Astrocyte (in vitro differentiated cells and primary cell): Measurements from ENCODE around the gene TMEM100. TPM values are rescaled to one million over a fixed set of nuclear protein-coding genes. Genes with fewer than 3 reads are reported as not detected.

Source experiments
- DNase-seq: peaks from one replicate; pipeline ENCODE4 v3.0.0-alpha.2; 2010; ENCODE audit warnings: low read depth
- FAIRE-seq: peaks from 2 replicates; lab custom pipeline; 2011; peaks lifted over from hg19 to GRCh38; lab: Jason Lieb, UNC
- H2AFZ ChIP-seq: 2 replicates; pipeline ENCODE4 v1.6.0; 2012; ENCODE audit warnings: low read depth, low read length, inconsistent platforms
- H3K27ac ChIP-seq: 2 replicates; pipeline ENCODE4 v1.5.1; 2011; ENCODE audit warnings: low read depth, low read length, inconsistent platforms
- H3K27me3 ChIP-seq: 2 replicates; pipeline ENCODE4 v1.6.0; 2011; ENCODE audit warnings: low read length, inconsistent platforms; ENCODE audit not compliant: insufficient read depth
- H3K36me3 ChIP-seq: 2 replicates; pipeline ENCODE4 v1.5.1; 2011; ENCODE audit warnings: low read length, inconsistent platforms; ENCODE audit not compliant: insufficient read depth
- H3K4me1 ChIP-seq: 2 replicates; pipeline ENCODE4 v1.5.1; 2011; ENCODE audit warnings: low read length, inconsistent platforms; ENCODE audit not compliant: insufficient read depth
- H3K4me2 ChIP-seq: 2 replicates; pipeline ENCODE4 v1.6.0; 2012; ENCODE audit warnings: low read length, inconsistent platforms
- H3K4me3 ChIP-seq: 2 replicates; pipeline ENCODE4 v1.5.1; 2011; ENCODE audit warnings: low read depth, mild to moderate bottlenecking, low read length, inconsistent platforms; ENCODE audit not compliant: insufficient read depth
- H3K79me2 ChIP-seq: 2 replicates; pipeline ENCODE4 v1.6.0; 2012; ENCODE audit warnings: mild to moderate bottlenecking, low read length, inconsistent platforms; ENCODE audit not compliant: insufficient read depth
- H3K9ac ChIP-seq: 2 replicates; pipeline ENCODE4 v1.6.0; 2012; ENCODE audit warnings: mild to moderate bottlenecking, low read length, inconsistent platforms
- H3K9me3 ChIP-seq: 2 replicates; pipeline ENCODE4 v1.5.1; 2012; ENCODE audit warnings: low read depth, mild to moderate bottlenecking, low read length, inconsistent platforms; ENCODE audit not compliant: insufficient read depth
- H4K20me1 ChIP-seq: 2 replicates; pipeline ENCODE4 v1.6.0; 2012; ENCODE audit warnings: low read length, inconsistent platforms; ENCODE audit not compliant: insufficient read depth
- H3K27ac Mint-ChIP-seq: one replicate; pipeline ENCODE4 v1.8.0; 2021; ENCODE audit warnings: mild to moderate bottlenecking, mixed read lengths; ENCODE audit not compliant: unreplicated experiment
- H3K27me3 Mint-ChIP-seq: one replicate; pipeline ENCODE4 v1.8.0; 2021; ENCODE audit warnings: low read depth, mixed read lengths; ENCODE audit not compliant: unreplicated experiment
- H3K36me3 Mint-ChIP-seq: one replicate; pipeline ENCODE4 v1.8.0; 2021; ENCODE audit warnings: low read depth, mixed read lengths; ENCODE audit not compliant: unreplicated experiment
- H3K4me1 Mint-ChIP-seq: one replicate; pipeline ENCODE4 v1.8.0; 2021; ENCODE audit warnings: low read depth, mixed read lengths; ENCODE audit not compliant: unreplicated experiment
- H3K4me3 Mint-ChIP-seq: one replicate; pipeline ENCODE4 v1.8.0; 2021; ENCODE audit warnings: mild to moderate bottlenecking, moderate library complexity, mixed read lengths; ENCODE audit not compliant: unreplicated experiment
- H3K9me3 Mint-ChIP-seq: one replicate; pipeline ENCODE4 v1.8.0; 2021; ENCODE audit warnings: mild to moderate bottlenecking, mixed read lengths; ENCODE audit not compliant: unreplicated experiment
- CTCF ChIP-seq: IDR thresholded peaks from 2 replicates; pipeline ENCODE4 v1.5.1; 2011; ENCODE audit warnings: low read depth, mild to moderate bottlenecking, inconsistent platforms, low read length, moderate library complexity; ENCODE audit not compliant: insufficient read depth
- EZH2 ChIP-seq: IDR thresholded peaks from 2 replicates; pipeline ENCODE4 v1.6.1; 2012; ENCODE audit warnings: mild to moderate bottlenecking, low read length, inconsistent platforms; ENCODE audit not compliant: insufficient read depth
- total RNA-seq: library from RNA; stranded (reverse); gene quantifications from 2 replicates; pipeline ENCODE4 v1.2.1, GENCODE V29; 2021

TMEM100 gene
- total RNA-seq, 1 donor from 2014 or later = 7.3 TPM

GRCh38 chr17:55745258-55745657 lies 22.6 kb upstream of the TMEM100 start:
- H3K4me1 Mint-ChIP-seq = peaks cover 2% of the 10 kb centered on the region

GRCh38 chr17:55743103-55743679 lies 20.5 kb upstream of the TMEM100 start:
- Histone ChIP-seq H3K27ac (no peak overlapping the region), H3K9me3 (no peaks in the 10 kb centered on the region), H3K9ac (no peak overlapping the region), H2AFZ (no peak overlapping the region), H3K79me2 (no peaks in the 10 kb centered on the region), H3K4me3 (no peak overlapping the region), H3K27me3 (no peaks in the 10 kb centered on the region), H3K36me3 (no peaks in the 10 kb centered on the region), H3K4me2 (no peak overlapping the region), H4K20me1 (no peaks in the 10 kb centered on the region), H3K4me1 (no peaks in the 10 kb centered on the region)
- H3K4me3 Mint-ChIP-seq = no peak overlapping the region
- no peak for TF ChIP-seq EZH2
- no peak for TF ChIP-seq CTCF
- DNase-seq (peak; percentile 45), FAIRE-seq (no peak)
- H3K9me3 Mint-ChIP-seq = no peaks in the 10 kb centered on the region
- peaks cover 2% of the 10 kb centered on the region for H3K4me1 Mint-ChIP-seq
- H3K36me3 Mint-ChIP-seq = no peaks in the 10 kb centered on the region
- H3K27ac Mint-ChIP-seq = no peak overlapping the region
- no peaks in the 10 kb centered on the region for H3K27me3 Mint-ChIP-seq

More at GRCh38 chr17:55745258-55745657, 22.6 kb upstream of the TMEM100 start:
- Histone ChIP-seq H3K79me2 (no peaks in the 10 kb centered on the region), H2AFZ (no peak overlapping the region), H3K9ac (no peak overlapping the region), H3K36me3 (no peaks in the 10 kb centered on the region), H3K4me1 (no peaks in the 10 kb centered on the region), H3K4me2 (no peak overlapping the region), H3K4me3 (no peak overlapping the region), H3K27ac (no peak overlapping the region), H4K20me1 (no peaks in the 10 kb centered on the region), H3K9me3 (no peaks in the 10 kb centered on the region), H3K27me3 (no peaks in the 10 kb centered on the region)
- no peaks in the 10 kb centered on the region for H3K27me3 Mint-ChIP-seq
- no peaks in the 10 kb centered on the region for H3K9me3 Mint-ChIP-seq
- H3K36me3 Mint-ChIP-seq = no peaks in the 10 kb centered on the region
- no peak for TF ChIP-seq CTCF
- no peak for TF ChIP-seq EZH2
- no peak overlapping the region for H3K4me3 Mint-ChIP-seq
- FAIRE-seq = no peak
- no peak overlapping the region for H3K27ac Mint-ChIP-seq
- no peak for DNase-seq

- Mint-ChIP-seq H3K27me3 (no peaks in the 10 kb centered on the region), H3K36me3 (no peaks in the 10 kb centered on the region), H3K27ac (no peak overlapping the region), H3K9me3 (no peaks in the 10 kb centered on the region), H3K4me3 (no peak overlapping the region), H3K4me1 (peaks cover 2% of the 10 kb centered on the region)
- Histone ChIP-seq H2AFZ (no peak overlapping the region), H3K9me3 (no peaks in the 10 kb centered on the region), H3K4me3 (no peak overlapping the region), H3K27ac (no peak overlapping the region), H3K36me3 (no peaks in the 10 kb centered on the region), H3K4me2 (no peak overlapping the region), H3K27me3 (no peaks in the 10 kb centered on the region), H3K79me2 (no peaks in the 10 kb centered on the region), H3K4me1 (no peaks in the 10 kb centered on the region), H3K9ac (no peak overlapping the region), H4K20me1 (no peaks in the 10 kb centered on the region)
- TF ChIP-seq CTCF (no peak), EZH2 (no peak)
- DNase-seq (no peak), FAIRE-seq (no peak)
These were observed 19.8 kb upstream of the TMEM100 start for GRCh38 chr17:55742272-55743102.
